GM19193 (cell line): ENCODE results near the gene CD109.

ENCODE experiments used
- POLR2A ChIP-seq: IDR thresholded peaks from 4 replicates; pipeline ENCODE4 v1.6.1; 2011; ENCODE audit not compliant: insufficient read depth, insufficient read length; ENCODE audit errors: extremely low read depth

The CD109 gene

DNA sequence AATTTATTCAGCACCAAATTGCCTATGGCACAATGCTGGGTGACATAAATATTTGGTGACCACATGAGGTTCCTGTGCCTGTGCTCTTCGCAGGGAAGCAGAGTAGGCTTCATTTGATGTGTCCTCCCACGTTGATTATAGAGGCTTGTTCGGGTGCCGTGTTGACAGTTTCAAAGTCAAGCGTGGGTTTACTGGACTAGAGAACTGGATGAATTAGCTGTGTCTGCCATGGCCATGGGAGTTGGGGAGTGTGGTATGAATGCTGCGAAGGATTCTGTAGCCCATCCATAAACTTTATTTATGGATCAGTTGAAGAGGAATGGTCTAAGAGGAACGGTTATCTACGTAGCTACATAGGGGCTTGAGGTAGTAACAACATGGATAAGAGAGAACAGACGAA, 11.0 kb downstream of the CD109 start:
- TF ChIP-seq POLR2A: no peak

GRCh38 chr6:73710470-73710869, 14.5 kb downstream of the CD109 start:
- TF ChIP-seq POLR2A: no peak

- no peak for TF ChIP-seq POLR2A
Measured at GRCh38 chr6:73710948-73711347, 14.9 kb downstream of the CD109 start.

- no peak for TF ChIP-seq POLR2A
Measured at GRCh38 chr6:73712535-73713173, 16.7 kb downstream of the CD109 start.

- TF ChIP-seq POLR2A: no peak
Measured at GRCh38 chr6:73713426-73714147, 17.6 kb downstream of the CD109 start.

DNA sequence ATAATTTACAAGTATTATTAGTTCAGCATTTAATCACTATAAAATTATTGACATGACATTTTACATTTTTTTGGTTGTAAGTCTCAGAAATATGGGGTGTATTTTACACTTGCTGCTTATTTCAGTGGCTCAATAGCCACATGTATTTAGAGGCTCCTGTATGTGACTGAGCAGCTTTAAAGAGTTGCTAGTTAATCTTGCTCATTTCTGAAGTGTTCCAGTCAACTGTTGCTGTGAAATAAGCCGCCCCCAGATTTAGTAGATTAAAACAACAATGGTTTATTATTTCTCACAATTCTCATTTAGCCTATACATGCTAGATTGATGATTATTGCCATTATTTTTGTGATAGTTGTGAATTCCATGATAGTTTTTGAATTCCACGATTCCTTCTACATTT, 23.0 kb downstream of the CD109 start:
- no peak for TF ChIP-seq POLR2A

GRCh38 chr6:73722318-73723060, 26.5 kb downstream of the CD109 start:
- no peak for TF ChIP-seq POLR2A

GRCh38 chr6:73724389-73724788, 28.4 kb downstream of the CD109 start:
- no peak for TF ChIP-seq POLR2A

DNA sequence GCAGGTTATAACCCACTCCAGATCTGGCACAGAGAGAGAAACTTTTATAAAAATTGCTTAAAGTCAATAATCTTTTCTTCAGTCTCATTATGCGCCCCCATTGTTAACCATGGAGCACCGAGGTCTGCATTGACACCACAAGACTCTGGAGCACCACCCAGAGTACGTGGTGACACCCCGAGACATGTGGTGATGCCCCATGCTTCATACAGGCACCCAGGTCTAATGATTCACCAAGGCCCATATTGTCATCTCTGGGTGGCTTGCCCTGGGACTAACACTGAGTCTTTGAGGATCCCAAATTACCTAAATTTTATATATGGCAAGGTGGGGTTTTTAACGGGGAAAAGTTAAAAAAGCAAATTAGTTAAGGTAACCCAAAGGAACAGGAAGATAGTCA, 31.1 kb downstream of the CD109 start:
- no peak for TF ChIP-seq POLR2A

- TF ChIP-seq POLR2A: peak; percentile 21
Measured at GRCh38 chr6:73728548-73729205, 32.7 kb downstream of the CD109 start.

DNA sequence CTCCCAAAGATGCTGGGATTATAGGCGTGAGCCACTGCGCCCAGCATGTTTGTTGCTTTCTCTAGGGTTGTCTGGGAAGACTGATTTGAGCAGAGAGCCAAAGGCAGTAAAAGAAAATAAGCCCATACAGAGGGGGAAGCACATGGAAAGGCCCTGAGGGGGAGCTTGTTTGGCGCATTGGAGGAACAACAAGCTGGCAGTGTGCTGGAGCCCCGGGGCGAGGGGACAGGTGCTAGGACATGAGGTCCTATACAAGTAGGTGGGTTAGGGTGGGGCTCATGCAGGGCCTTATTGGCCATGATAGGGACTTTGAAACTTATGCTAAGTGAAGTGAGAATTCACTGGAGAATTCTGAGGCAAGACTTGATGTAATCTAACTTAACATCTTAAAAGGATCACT, 35.3 kb downstream of the CD109 start:
- TF ChIP-seq POLR2A: no peak

- TF ChIP-seq POLR2A: no peak
Measured at GRCh38 chr6:73732845-73733675, 37.1 kb downstream of the CD109 start.

DNA sequence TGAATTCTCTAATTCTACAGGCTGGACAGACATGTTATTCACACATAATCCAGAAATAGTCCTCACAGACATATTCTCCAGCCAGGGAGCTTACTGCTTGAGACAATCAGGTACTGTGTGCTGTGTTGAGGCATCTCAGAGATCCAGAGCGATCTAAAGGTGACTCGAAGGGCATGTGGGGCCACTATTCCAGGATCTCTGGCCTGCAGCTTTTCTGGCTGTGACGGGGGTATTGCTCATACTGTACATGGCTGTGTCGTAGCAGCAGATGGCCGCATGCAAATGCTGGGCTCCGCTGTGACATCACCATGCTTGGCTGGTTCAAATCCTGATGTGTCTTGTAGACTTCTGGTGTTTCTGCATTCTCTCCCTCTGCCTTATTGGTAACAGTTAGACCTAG, 37.8 kb downstream of the CD109 start:
- TF ChIP-seq POLR2A: no peak

- no peak for TF ChIP-seq POLR2A
Measured at GRCh38 chr6:73734832-73735453, 38.9 kb downstream of the CD109 start.
